Neural crest cell (in vitro differentiated cells): ENCODE measurements around the gene SH3PXD2B. TPM values are rescaled to one million over a fixed set of nuclear protein-coding genes. Genes with fewer than 3 reads are reported as not detected.

Experiments used
- DNase-seq: peaks from one replicate; pipeline ENCODE4 v3.0.0; 2021; ENCODE audit warnings: low read depth, mixed read lengths, low spot score
- H3K27ac Mint-ChIP-seq: one replicate; pipeline ENCODE4 v1.8.0; 2021; ENCODE audit warnings: mild to moderate bottlenecking, mixed read lengths; ENCODE audit not compliant: unreplicated experiment
- H3K27me3 Mint-ChIP-seq: 2 replicates; pipeline ENCODE4 v1.8.0; 2021; ENCODE audit warnings: low read depth, mild to moderate bottlenecking, mixed read lengths
- H3K36me3 Mint-ChIP-seq: 2 replicates; pipeline ENCODE4 v1.8.0; 2021; ENCODE audit warnings: low read depth, mild to moderate bottlenecking, mixed read lengths
- H3K4me1 Mint-ChIP-seq: 2 replicates; pipeline ENCODE4 v1.8.0; 2021; ENCODE audit warnings: mixed read lengths
- H3K4me3 Mint-ChIP-seq: one replicate; pipeline ENCODE4 v1.8.0; 2021; ENCODE audit warnings: mild to moderate bottlenecking, mixed read lengths
- H3K9me3 Mint-ChIP-seq: 2 replicates; pipeline ENCODE4 v1.8.0; 2021; ENCODE audit warnings: mixed read lengths
- total RNA-seq: library from RNA; stranded (reverse); gene quantifications from 2 replicates; pipeline ENCODE4 v1.2.1, GENCODE V29; 2021
- TF ChIP-seq, protein P1 (sequence below): fragments of 200-600 bp; sonication (generic); conservative IDR thresholded peaks from 2 replicates; pipeline ENCODE4 v1.5.0; 2021; ENCODE audit warnings: antibody characterized with exemption, mild to moderate bottlenecking

SH3PXD2B gene
- total RNA-seq, 1 donor from 2014 or later = 86.1 TPM

DNA sequence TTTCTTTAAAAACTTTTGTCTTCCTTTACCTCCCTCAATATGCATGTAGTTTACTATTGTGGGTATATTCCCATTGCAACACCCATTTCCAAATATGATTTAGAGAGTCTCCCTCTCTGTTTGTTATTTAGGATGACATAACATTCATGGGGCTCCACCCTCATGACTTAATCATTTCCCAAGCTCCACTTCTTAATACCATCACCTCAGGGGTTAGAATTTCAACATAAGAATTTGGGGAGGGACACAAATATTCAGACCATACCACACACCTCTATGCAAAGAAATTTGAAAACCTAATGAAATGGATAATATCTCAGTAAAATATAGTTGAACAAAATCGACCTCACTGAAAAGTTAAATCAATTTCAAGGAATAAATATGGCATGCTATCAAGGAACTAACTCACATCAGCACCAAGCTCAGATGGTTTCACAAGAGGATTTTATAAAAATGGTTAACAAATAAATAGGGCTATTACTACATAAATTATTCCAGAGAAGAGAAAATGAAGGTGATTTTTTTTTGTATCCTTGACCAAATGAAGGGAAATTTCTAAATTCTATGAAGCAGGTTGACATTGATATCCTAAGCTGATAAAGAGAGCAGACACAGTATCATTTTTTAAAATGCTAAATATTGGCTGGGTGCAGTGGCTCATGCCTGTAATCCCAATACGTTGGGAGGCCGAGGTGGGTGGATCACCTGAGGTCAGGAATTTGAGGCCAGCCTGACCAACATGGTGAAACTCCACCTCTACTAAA lies 150.6 kb downstream of the SH3PXD2B start:
- H3K27ac Mint-ChIP-seq = no peak overlapping the region
- no peak overlapping the region for H3K4me3 Mint-ChIP-seq
- TF ChIP-seq, protein P1, sequence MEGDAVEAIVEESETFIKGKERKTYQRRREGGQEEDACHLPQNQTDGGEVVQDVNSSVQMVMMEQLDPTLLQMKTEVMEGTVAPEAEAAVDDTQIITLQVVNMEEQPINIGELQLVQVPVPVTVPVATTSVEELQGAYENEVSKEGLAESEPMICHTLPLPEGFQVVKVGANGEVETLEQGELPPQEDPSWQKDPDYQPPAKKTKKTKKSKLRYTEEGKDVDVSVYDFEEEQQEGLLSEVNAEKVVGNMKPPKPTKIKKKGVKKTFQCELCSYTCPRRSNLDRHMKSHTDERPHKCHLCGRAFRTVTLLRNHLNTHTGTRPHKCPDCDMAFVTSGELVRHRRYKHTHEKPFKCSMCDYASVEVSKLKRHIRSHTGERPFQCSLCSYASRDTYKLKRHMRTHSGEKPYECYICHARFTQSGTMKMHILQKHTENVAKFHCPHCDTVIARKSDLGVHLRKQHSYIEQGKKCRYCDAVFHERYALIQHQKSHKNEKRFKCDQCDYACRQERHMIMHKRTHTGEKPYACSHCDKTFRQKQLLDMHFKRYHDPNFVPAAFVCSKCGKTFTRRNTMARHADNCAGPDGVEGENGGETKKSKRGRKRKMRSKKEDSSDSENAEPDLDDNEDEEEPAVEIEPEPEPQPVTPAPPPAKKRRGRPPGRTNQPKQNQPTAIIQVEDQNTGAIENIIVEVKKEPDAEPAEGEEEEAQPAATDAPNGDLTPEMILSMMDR = no peak
- H3K27me3 Mint-ChIP-seq = no peaks in the 10 kb centered on the region
- H3K4me1 Mint-ChIP-seq = peaks cover 15% of the 10 kb centered on the region
- no peaks in the 10 kb centered on the region for H3K9me3 Mint-ChIP-seq
- H3K36me3 Mint-ChIP-seq = no peaks in the 10 kb centered on the region
- DNase-seq = no peak

DNA sequence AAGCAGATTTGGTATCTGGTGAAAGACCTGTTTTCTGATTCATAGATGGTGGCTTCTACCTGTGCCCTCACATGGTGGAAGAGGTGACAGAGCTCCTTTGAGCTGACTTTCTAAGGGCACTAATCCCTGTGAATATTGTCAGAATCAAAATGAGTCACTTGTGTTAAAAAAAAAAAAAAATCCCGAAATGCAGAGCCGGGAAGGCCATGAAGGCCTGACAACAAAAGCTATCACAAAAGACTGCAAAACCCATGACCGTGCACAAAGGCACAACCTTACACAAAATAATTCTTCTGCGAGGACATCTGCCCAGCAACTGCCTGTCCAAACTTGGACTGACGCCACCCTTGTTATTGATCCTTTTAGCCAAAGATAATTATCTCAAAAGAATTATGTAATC lies 151.2 kb downstream of the SH3PXD2B start:
- no peaks in the 10 kb centered on the region for H3K27me3 Mint-ChIP-seq
- H3K36me3 Mint-ChIP-seq = no peaks in the 10 kb centered on the region
- no peaks in the 10 kb centered on the region for H3K9me3 Mint-ChIP-seq
- DNase-seq = no peak
- TF ChIP-seq, protein P1 = no peak
- no peak overlapping the region for H3K4me3 Mint-ChIP-seq
- H3K4me1 Mint-ChIP-seq = peaks cover 15% of the 10 kb centered on the region
- no peak overlapping the region for H3K27ac Mint-ChIP-seq

GRCh38 chr5:172302047-172302710 lies 152.1 kb downstream of the SH3PXD2B start:
- H3K36me3 Mint-ChIP-seq = no peaks in the 10 kb centered on the region
- H3K9me3 Mint-ChIP-seq = no peaks in the 10 kb centered on the region
- no peak for DNase-seq
- H3K27me3 Mint-ChIP-seq = no peaks in the 10 kb centered on the region
- H3K4me1 Mint-ChIP-seq = peaks cover 15% of the 10 kb centered on the region
- no peak overlapping the region for H3K27ac Mint-ChIP-seq
- TF ChIP-seq, protein P1 = no peak
- H3K4me3 Mint-ChIP-seq = no peak overlapping the region

DNA sequence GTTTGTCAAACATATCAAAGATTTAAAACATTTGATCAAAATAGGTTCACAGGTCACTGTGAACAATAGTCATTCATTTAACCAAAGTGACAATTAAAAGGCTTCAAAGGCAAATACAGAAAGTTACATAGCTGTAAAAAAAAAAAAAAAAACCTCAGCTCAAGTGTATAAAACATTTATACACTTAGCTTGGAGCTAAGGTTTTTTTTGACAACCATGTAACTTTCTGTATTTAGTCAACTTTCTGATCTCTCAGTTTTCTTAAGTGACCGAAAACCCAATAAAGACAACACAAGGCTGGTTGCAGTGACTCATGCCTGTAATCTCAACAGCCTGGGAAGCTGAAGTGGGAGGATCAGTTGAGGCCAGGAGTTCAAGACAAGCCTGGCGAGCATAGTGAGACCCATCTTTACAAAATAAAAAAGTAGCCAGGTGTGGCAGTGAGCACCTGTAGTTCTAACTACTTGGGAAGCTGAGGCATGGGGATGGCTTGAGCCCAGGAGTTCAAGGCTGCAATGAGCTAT lies 154.3 kb downstream of the SH3PXD2B start:
- no peak overlapping the region for H3K4me3 Mint-ChIP-seq
- TF ChIP-seq, protein P1 = no peak
- H3K27me3 Mint-ChIP-seq = no peaks in the 10 kb centered on the region
- H3K36me3 Mint-ChIP-seq = no peaks in the 10 kb centered on the region
- H3K4me1 Mint-ChIP-seq = peaks cover 15% of the 10 kb centered on the region
- H3K9me3 Mint-ChIP-seq = no peaks in the 10 kb centered on the region
- DNase-seq = no peak
- H3K27ac Mint-ChIP-seq = no peak overlapping the region

DNA sequence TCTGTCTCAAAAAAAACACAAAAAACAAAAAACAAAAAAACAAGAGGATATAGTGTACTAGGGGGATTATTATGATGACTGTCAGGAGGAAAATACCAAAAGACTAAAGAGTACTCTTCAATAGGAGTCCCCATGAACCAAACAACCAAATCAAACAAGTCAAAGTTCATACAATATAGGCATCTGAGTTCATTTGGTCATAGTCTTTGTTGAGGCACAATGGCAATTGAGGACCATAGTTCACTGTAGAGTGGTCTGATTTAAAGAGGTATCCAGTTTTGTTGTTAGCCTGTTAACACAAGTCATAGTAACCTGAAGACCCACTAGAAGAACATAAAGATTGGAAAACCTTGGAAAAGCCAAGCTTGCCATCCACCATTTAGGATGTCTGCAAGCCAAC lies 159.5 kb downstream of the SH3PXD2B start:
- Mint-ChIP-seq H3K27ac (no peak overlapping the region), H3K4me1 (peaks cover 4% of the 10 kb centered on the region), H3K27me3 (no peaks in the 10 kb centered on the region), H3K9me3 (no peaks in the 10 kb centered on the region), H3K4me3 (no peak overlapping the region), H3K36me3 (no peaks in the 10 kb centered on the region)
- TF ChIP-seq, protein P1 = no peak
- DNase-seq = no peak
